NOMO-1 treated with dmso at 0.1 percent for 144 hours (cell line): ENCODE results near the gene COL20A1.

Source experiments
- DNase-seq: peaks from one replicate; lab custom pipeline; 2025; ENCODE audit not compliant: unreplicated experiment; lab: John Stamatoyannopoulos, UW

COL20A1 gene

GRCh38 chr20:63277466-63278272, 15.3 kb upstream of the COL20A1 start:
- DNase-seq, result no peak

GRCh38 chr20:63278661-63279060, 14.3 kb upstream of the COL20A1 start:
- no peak for DNase-seq

GRCh38 chr20:63279931-63280330, 13.1 kb upstream of the COL20A1 start:
- DNase-seq, result no peak

- DNase-seq, result no peak
Observed at GRCh38 chr20:63280371-63280770, 12.6 kb upstream of the COL20A1 start.

- no peak for DNase-seq
Observed at GRCh38 chr20:63280929-63281545, 11.9 kb upstream of the COL20A1 start.

- DNase-seq, result no peak
Observed at GRCh38 chr20:63281742-63282665, 11.0 kb upstream of the COL20A1 start.

GRCh38 chr20:63282946-63283345, 10.0 kb upstream of the COL20A1 start:
- DNase-seq, result no peak

- no peak for DNase-seq
Observed at GRCh38 chr20:63283397-63284082, 9.4 kb upstream of the COL20A1 start.

- DNase-seq, result no peak
Observed at GRCh38 chr20:63284083-63284440, 8.9 kb upstream of the COL20A1 start.

- no peak for DNase-seq
Observed at GRCh38 chr20:63284544-63284949, 8.4 kb upstream of the COL20A1 start.

GRCh38 chr20:63284981-63285524, 7.9 kb upstream of the COL20A1 start:
- DNase-seq, result no peak

GRCh38 chr20:63285636-63286615, 7.1 kb upstream of the COL20A1 start:
- DNase-seq, result no peak

- DNase-seq, result no peak
Observed at GRCh38 chr20:63286781-63287696, 5.9 kb upstream of the COL20A1 start.

- DNase-seq, result no peak
Observed at GRCh38 chr20:63287697-63288580, 5.0 kb upstream of the COL20A1 start.

- DNase-seq, result no peak
Observed at GRCh38 chr20:63288581-63289251, 4.3 kb upstream of the COL20A1 start.

- DNase-seq, result no peak
Observed at GRCh38 chr20:63289311-63290135, 3.5 kb upstream of the COL20A1 start.
